ENCODE data around the gene TIMELESS.
"Not testable (repeated sequence)": the region's sequence is repeated elsewhere in the genome, so short reads cannot be mapped to it uniquely, and the experiment has no call there.

The TIMELESS gene

DNA sequence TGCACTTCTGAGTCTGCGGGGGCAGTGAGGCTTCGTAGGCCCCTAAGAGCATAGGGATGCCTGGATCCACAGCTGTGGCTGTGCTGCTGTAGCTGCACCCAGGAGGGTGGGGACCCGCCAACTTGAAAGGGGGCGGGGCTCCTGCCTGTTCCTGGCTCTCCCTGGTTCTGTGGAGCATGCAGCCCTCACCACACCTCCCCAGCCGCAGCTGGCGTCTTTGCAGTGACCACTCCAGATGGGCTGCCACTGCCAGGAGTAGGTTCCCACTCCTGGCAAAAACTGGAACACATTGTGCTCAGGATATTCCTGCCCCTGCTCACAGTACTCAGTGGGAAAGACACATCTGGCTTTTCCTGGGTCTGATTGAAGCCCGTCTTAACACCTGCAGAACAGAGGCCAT lies 35.8 kb downstream of the TIMELESS start:
- no peak for DNase-seq (ENCODE audit: low read depth)
- no peak for TF ChIP-seq CTCF (conservative IDR thresholded peaks at IDR 0.05; ENCODE audit: low read length)
- no peak overlapping the region for H3K4me3 ChIP-seq (ENCODE audit: low read length)

- no peak overlapping the region for H3K4me3 ChIP-seq (ENCODE audit: low read length)
- DNase-seq (ENCODE audit: low read depth) = no peak
- TF ChIP-seq CTCF (conservative IDR thresholded peaks at IDR 0.05; ENCODE audit: low read length) = no peak
Observed at GRCh38 chr12:56411781-56412639, 37.2 kb downstream of the TIMELESS start.

GRCh38 chr12:56410768-56411167 lies 38.5 kb downstream of the TIMELESS start:
- no peak overlapping the region for H3K4me3 ChIP-seq (ENCODE audit: low read length)
- no peak for TF ChIP-seq CTCF (conservative IDR thresholded peaks at IDR 0.05; ENCODE audit: low read length)
- no peak for DNase-seq (ENCODE audit: low read depth)

GRCh38 chr12:56408799-56409417 lies 40.3 kb downstream of the TIMELESS start:
- H3K4me3 ChIP-seq (ENCODE audit: low read length) = no peak overlapping the region
- no peak for TF ChIP-seq CTCF (conservative IDR thresholded peaks at IDR 0.05; ENCODE audit: low read length)
- no peak for DNase-seq (ENCODE audit: low read depth)

GRCh38 chr12:56404227-56404626 lies 45.0 kb downstream of the TIMELESS start:
- DNase-seq (ENCODE audit: low read depth); H3K4me3 ChIP-seq (ENCODE audit: low read length): not testable (repeated sequence)

DNA sequence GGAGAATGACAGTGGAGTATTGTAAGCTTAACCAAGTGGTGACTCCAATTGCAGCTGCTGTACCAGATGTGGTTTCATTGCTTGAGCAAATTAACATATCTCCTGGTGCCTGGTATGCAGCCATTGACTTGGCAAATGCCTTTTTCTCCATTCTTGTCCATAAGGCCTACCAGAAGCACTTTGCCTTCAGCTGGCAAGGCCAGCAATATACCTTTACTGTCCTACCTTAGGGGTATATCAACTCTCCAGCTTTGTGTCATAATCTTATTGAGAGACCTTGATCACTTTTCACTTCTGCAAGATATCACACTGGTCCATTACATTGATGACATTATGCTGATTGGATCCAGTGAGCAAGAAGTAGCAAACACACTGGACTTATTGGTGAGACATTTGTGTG lies 47.6 kb downstream of the TIMELESS start:
- not testable (repeated sequence) for DNase-seq (ENCODE audit: low read depth); H3K4me3 ChIP-seq (ENCODE audit: low read length)

DNA sequence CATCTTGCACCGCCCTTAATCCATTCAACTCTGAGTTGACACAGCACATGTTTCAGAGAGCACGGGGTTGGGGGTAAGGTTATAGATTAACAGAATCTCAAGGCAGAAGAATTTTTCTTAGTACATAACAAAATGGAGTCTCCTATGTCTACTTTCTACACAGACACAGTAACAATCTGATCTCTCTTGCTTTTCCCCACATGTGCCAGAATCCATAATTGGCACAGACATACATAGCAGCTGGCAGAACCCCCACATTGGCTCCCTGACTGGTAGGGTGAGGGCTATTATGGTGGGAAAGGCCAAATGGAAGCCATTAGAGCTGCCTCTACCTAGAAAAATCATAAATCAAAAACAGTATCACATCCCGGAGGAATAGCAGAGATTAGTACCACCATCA lies 48.1 kb downstream of the TIMELESS start:
- not testable (repeated sequence) for H3K4me3 ChIP-seq (ENCODE audit: low read length); DNase-seq (ENCODE audit: low read depth)

GRCh38 chr12:56399466-56399865 lies 49.8 kb downstream of the TIMELESS start:
- H3K4me3 ChIP-seq (ENCODE audit: low read length); DNase-seq (ENCODE audit: low read depth): not testable (repeated sequence)

- TF ChIP-seq CTCF (conservative IDR thresholded peaks at IDR 0.05; ENCODE audit: low read length) = no peak
- H3K4me3 ChIP-seq (ENCODE audit: low read length) = no peak overlapping the region
- DNase-seq (ENCODE audit: low read depth) = no peak
Observed at GRCh38 chr12:56398324-56398723, 50.9 kb downstream of the TIMELESS start.
